OCI-LY3 (cell line): ENCODE results near the gene DSTYK.

ENCODE experiments used
- H2AFZ ChIP-seq: fragments of 200-600, 300-600 bp; shearing (Covaris generic); 2 replicates; pipeline ENCODE4 v1.6.0; 2014; ENCODE audit warnings: antibody characterized with exemption, low read depth, low read length
- H3K27ac ChIP-seq: fragments of 200-600, 300-600 bp; sonication (generic); 2 replicates; pipeline ENCODE4 v1.5.1; 2014; ENCODE audit warnings: mild to moderate bottlenecking, low read length, moderate library complexity, mixed read lengths
- H3K27me3 ChIP-seq: fragments of 200-600, 300-600 bp; sonication (generic); 2 replicates; pipeline ENCODE4 v1.6.1; 2014; ENCODE audit warnings: low read depth, low read length, mixed read lengths
- H3K36me3 ChIP-seq: fragments of 200-600, 300-600 bp; sonication (generic); replicated peaks from 2 replicates; pipeline ENCODE3; 2014; ENCODE audit warnings: low read depth, low read length, mixed read lengths
- H3K4me1 ChIP-seq: fragments of 300-600, 200-600 bp; sonication (generic); 2 replicates; pipeline ENCODE4 v1.6.1; 2014; ENCODE audit warnings: low read length, mixed read lengths
- H3K4me2 ChIP-seq: fragments of 200-600, 300-600 bp; sonication (generic); 2 replicates; pipeline ENCODE4 v1.6.1; 2014; ENCODE audit warnings: low read length, mixed read lengths
- H3K4me3 ChIP-seq: fragments of 300-600, 200-600 bp; sonication (generic); 2 replicates; pipeline ENCODE4 v1.5.1; 2014; ENCODE audit warnings: antibody characterized with exemption, mild to moderate bottlenecking, low read length, moderate library complexity
- H3K79me2 ChIP-seq: fragments of 300-600, 200-600 bp; shearing (Covaris generic); 2 replicates; pipeline ENCODE4 v1.6.1; 2014; ENCODE audit warnings: mild to moderate bottlenecking, low read length, mixed read lengths
- H3K9ac ChIP-seq: fragments of 300-600, 200-600 bp; shearing (Covaris generic); 2 replicates; pipeline ENCODE4 v1.6.0; 2014; ENCODE audit warnings: mild to moderate bottlenecking, low read length, moderate library complexity
- H3K9me3 ChIP-seq: fragments of 200-600, 300-600 bp; shearing (Covaris generic); 2 replicates; pipeline ENCODE4 v1.6.1; 2014; ENCODE audit warnings: low read length, mixed read lengths; ENCODE audit not compliant: insufficient read depth
- H4K20me1 ChIP-seq: fragments of 200-600, 300-600 bp; sonication (generic); 2 replicates; pipeline ENCODE4 v1.6.1; 2016; ENCODE audit warnings: low read length, mixed read lengths; ENCODE audit not compliant: insufficient read depth
- EZH2phosphoT487 ChIP-seq: fragments of 200-600 bp; shearing (Covaris generic); IDR thresholded peaks from 2 replicates; pipeline ENCODE4 v1.6.1; 2018; ENCODE audit warnings: antibody characterized with exemption, mixed run types, low read depth
- TF ChIP-seq, protein P1 (sequence below): fragments of 200-600, 300-600 bp; sonication (generic); IDR thresholded peaks from 2 replicates; pipeline ENCODE4 v1.5.1; 2014; ENCODE audit warnings: antibody characterized with exemption, low read length, low read depth

DSTYK gene

GRCh38 chr1:205239078-205239477 is 27.6 kb upstream of the DSTYK start:
- H3K4me3 ChIP-seq: no peak overlapping the region
- H3K27ac ChIP-seq: no peak overlapping the region
- no peaks in the 10 kb centered on the region for H3K79me2 ChIP-seq
- no peaks in the 10 kb centered on the region for H3K9me3 ChIP-seq
- H3K9ac ChIP-seq: no peak overlapping the region
- H3K36me3 ChIP-seq: no peaks in the 10 kb centered on the region
- H4K20me1 ChIP-seq: no peaks in the 10 kb centered on the region
- peaks cover 44% of the 10 kb centered on the region for H3K27me3 ChIP-seq
- H3K4me1 ChIP-seq: no peaks in the 10 kb centered on the region; the same call in 1 of the 2 replicates
- TF ChIP-seq, protein P1, sequence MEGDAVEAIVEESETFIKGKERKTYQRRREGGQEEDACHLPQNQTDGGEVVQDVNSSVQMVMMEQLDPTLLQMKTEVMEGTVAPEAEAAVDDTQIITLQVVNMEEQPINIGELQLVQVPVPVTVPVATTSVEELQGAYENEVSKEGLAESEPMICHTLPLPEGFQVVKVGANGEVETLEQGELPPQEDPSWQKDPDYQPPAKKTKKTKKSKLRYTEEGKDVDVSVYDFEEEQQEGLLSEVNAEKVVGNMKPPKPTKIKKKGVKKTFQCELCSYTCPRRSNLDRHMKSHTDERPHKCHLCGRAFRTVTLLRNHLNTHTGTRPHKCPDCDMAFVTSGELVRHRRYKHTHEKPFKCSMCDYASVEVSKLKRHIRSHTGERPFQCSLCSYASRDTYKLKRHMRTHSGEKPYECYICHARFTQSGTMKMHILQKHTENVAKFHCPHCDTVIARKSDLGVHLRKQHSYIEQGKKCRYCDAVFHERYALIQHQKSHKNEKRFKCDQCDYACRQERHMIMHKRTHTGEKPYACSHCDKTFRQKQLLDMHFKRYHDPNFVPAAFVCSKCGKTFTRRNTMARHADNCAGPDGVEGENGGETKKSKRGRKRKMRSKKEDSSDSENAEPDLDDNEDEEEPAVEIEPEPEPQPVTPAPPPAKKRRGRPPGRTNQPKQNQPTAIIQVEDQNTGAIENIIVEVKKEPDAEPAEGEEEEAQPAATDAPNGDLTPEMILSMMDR: no peak
- TF ChIP-seq EZH2phosphoT487: no peak
- no peak overlapping the region for H2AFZ ChIP-seq
- no peak overlapping the region for H3K4me2 ChIP-seq

DNA sequence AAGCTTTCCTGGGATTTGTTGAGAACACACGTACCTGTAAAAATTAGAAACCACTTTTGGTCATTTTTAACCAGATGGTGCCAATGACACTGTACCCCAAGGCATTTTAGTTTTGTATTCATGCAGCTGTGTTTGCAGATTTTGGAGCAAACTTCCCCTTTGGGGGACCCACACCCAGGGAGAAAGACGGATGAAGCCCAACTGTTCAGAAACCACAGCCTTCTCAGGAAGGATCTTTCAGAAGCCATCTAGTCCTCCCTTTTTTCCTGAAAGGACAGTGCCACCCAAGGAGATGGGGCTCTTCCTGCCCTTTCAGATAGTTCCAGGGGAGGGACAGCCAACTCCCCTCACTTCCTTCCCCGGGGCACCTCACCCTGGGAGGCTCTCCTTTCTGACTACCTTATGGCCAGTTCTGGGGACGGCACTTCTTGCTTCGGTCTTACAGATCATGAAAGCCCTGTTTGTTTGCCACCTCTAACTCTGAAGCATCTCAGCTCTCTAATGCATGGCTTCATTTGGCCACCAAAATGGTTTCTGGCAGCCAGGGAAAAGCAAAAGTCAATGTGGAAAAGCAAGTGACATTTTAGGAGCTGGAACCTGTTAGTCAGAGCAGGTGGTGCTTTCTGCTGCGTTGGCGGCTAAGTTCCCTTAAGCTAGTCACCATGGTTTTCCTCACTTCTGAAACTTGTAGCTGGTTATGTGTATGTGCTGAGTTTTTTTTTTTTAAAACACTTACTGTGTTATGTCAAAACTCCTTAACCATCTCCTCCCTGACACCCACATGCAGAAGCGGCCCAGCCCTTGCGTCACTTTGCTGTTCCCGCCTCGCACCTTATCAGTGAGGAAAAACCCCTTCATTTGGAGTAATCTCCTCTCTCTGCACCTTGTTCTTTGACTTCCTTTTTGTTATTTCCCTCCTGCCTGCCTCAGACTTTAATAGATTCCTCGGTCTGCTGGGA is 26.3 kb upstream of the DSTYK start:
- H3K4me3 ChIP-seq: no peak overlapping the region
- no peaks in the 10 kb centered on the region for H4K20me1 ChIP-seq
- no peak overlapping the region for H3K4me2 ChIP-seq
- H3K36me3 ChIP-seq: no peaks in the 10 kb centered on the region
- H2AFZ ChIP-seq: no peak overlapping the region
- no peak overlapping the region for H3K9ac ChIP-seq
- peaks cover 38% of the 10 kb centered on the region for H3K27me3 ChIP-seq
- peaks cover 9% of the 10 kb centered on the region for H3K4me1 ChIP-seq
- H3K27ac ChIP-seq: no peak overlapping the region
- H3K79me2 ChIP-seq: no peaks in the 10 kb centered on the region
- H3K9me3 ChIP-seq: no peaks in the 10 kb centered on the region
- no peak for TF ChIP-seq EZH2phosphoT487
- TF ChIP-seq, protein P1: no peak

GRCh38 chr1:205236951-205237475 is 25.5 kb upstream of the DSTYK start:
- H3K79me2 ChIP-seq: no peaks in the 10 kb centered on the region
- peaks cover 13% of the 10 kb centered on the region for H3K4me1 ChIP-seq
- H4K20me1 ChIP-seq: no peaks in the 10 kb centered on the region

GRCh38 chr1:205236526-205236925 is 25.0 kb upstream of the DSTYK start:
- no peaks in the 10 kb centered on the region for H3K79me2 ChIP-seq
- no peaks in the 10 kb centered on the region for H4K20me1 ChIP-seq
- H3K4me3 ChIP-seq: no peak overlapping the region
- no peak overlapping the region for H3K27ac ChIP-seq
- no peaks in the 10 kb centered on the region for H3K36me3 ChIP-seq
- H3K27me3 ChIP-seq: peaks cover 34% of the 10 kb centered on the region
- TF ChIP-seq EZH2phosphoT487: no peak
- TF ChIP-seq, protein P1: no peak
- H3K9me3 ChIP-seq: no peaks in the 10 kb centered on the region
- no peak overlapping the region for H3K4me2 ChIP-seq
- peaks cover 15% of the 10 kb centered on the region for H3K4me1 ChIP-seq
- H2AFZ ChIP-seq: no peak overlapping the region
- no peak overlapping the region for H3K9ac ChIP-seq

More at GRCh38 chr1:205236951-205237475, 25.5 kb upstream of the DSTYK start:
- no peak for TF ChIP-seq EZH2phosphoT487
- TF ChIP-seq, protein P1: no peak
- no peak overlapping the region for H3K9ac ChIP-seq
- no peaks in the 10 kb centered on the region for H3K9me3 ChIP-seq
- H3K27ac ChIP-seq: no peak overlapping the region
- peaks cover 34% of the 10 kb centered on the region for H3K27me3 ChIP-seq
- H2AFZ ChIP-seq: no peak overlapping the region
- no peak overlapping the region for H3K4me2 ChIP-seq
- H3K4me3 ChIP-seq: no peak overlapping the region
- H3K36me3 ChIP-seq: no peaks in the 10 kb centered on the region
